Type B pancreatic cell (in vitro differentiated cells): ENCODE data around the gene KCNN3. TPM values are rescaled to one million over a fixed set of nuclear protein-coding genes. Genes with fewer than 3 reads are reported as not detected.

Experiments used
- DNase-seq: peaks from one replicate; pipeline ENCODE4 v3.0.0; 2021; ENCODE audit warnings: mixed read lengths; ENCODE audit not compliant: unreplicated experiment; ENCODE audit errors: extremely low spot score
- H3K27ac Mint-ChIP-seq: 2 replicates; pipeline ENCODE4 v1.8.0; 2021; ENCODE audit warnings: mild to moderate bottlenecking, mixed read lengths
- H3K27me3 Mint-ChIP-seq: 2 replicates; pipeline ENCODE4 v1.8.0; 2021; ENCODE audit warnings: mixed read lengths
- H3K36me3 Mint-ChIP-seq: 2 replicates; pipeline ENCODE4 v1.8.0; 2021; ENCODE audit warnings: mixed read lengths
- H3K4me1 Mint-ChIP-seq: one replicate; pipeline ENCODE4 v1.8.0; 2021; ENCODE audit warnings: mixed read lengths; ENCODE audit not compliant: unreplicated experiment
- H3K4me3 Mint-ChIP-seq: 2 replicates; pipeline ENCODE4 v1.8.0; 2021; ENCODE audit warnings: mild to moderate bottlenecking, mixed read lengths
- H3K9me3 Mint-ChIP-seq: 2 replicates; pipeline ENCODE4 v1.8.0; 2021; ENCODE audit warnings: mixed read lengths
- total RNA-seq: library from RNA; stranded (reverse); gene quantifications from 2 replicates; pipeline ENCODE4 v1.2.1, GENCODE V29; 2021; ENCODE audit warnings: low replicate concordance
- TF ChIP-seq, protein P1 (sequence below): fragments of 200-600 bp; sonication (generic); conservative IDR thresholded peaks from 2 replicates; pipeline ENCODE4 v1.5.0; 2021; ENCODE audit warnings: antibody characterized with exemption, mild to moderate bottlenecking

The KCNN3 gene
- total RNA-seq, 1 donor from 2014 or later, result 3.8 TPM

GRCh38 chr1:154669464-154670282, 200.4 kb downstream of the KCNN3 start:
- Mint-ChIP-seq H3K36me3 (no peaks in the 10 kb centered on the region), H3K4me3 (no peak overlapping the region), H3K4me1 (peaks cover 3% of the 10 kb centered on the region), H3K27me3 (peaks cover 6% of the 10 kb centered on the region), H3K9me3 (no peaks in the 10 kb centered on the region), H3K27ac (no peak overlapping the region)
- TF ChIP-seq, protein P1, sequence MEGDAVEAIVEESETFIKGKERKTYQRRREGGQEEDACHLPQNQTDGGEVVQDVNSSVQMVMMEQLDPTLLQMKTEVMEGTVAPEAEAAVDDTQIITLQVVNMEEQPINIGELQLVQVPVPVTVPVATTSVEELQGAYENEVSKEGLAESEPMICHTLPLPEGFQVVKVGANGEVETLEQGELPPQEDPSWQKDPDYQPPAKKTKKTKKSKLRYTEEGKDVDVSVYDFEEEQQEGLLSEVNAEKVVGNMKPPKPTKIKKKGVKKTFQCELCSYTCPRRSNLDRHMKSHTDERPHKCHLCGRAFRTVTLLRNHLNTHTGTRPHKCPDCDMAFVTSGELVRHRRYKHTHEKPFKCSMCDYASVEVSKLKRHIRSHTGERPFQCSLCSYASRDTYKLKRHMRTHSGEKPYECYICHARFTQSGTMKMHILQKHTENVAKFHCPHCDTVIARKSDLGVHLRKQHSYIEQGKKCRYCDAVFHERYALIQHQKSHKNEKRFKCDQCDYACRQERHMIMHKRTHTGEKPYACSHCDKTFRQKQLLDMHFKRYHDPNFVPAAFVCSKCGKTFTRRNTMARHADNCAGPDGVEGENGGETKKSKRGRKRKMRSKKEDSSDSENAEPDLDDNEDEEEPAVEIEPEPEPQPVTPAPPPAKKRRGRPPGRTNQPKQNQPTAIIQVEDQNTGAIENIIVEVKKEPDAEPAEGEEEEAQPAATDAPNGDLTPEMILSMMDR, result peak; percentile 88
- no peak for DNase-seq

- no peak overlapping the region for H3K4me3 Mint-ChIP-seq
- no peaks in the 10 kb centered on the region for H3K36me3 Mint-ChIP-seq
- no peak overlapping the region for H3K27ac Mint-ChIP-seq
- H3K27me3 Mint-ChIP-seq, result peaks cover 14% of the 10 kb centered on the region
- no peaks in the 10 kb centered on the region for H3K9me3 Mint-ChIP-seq
- H3K4me1 Mint-ChIP-seq, result no peaks in the 10 kb centered on the region
- TF ChIP-seq, protein P1, result no peak
- no peak for DNase-seq
Observed at GRCh38 chr1:154666051-154666790, 203.9 kb downstream of the KCNN3 start.

DNA sequence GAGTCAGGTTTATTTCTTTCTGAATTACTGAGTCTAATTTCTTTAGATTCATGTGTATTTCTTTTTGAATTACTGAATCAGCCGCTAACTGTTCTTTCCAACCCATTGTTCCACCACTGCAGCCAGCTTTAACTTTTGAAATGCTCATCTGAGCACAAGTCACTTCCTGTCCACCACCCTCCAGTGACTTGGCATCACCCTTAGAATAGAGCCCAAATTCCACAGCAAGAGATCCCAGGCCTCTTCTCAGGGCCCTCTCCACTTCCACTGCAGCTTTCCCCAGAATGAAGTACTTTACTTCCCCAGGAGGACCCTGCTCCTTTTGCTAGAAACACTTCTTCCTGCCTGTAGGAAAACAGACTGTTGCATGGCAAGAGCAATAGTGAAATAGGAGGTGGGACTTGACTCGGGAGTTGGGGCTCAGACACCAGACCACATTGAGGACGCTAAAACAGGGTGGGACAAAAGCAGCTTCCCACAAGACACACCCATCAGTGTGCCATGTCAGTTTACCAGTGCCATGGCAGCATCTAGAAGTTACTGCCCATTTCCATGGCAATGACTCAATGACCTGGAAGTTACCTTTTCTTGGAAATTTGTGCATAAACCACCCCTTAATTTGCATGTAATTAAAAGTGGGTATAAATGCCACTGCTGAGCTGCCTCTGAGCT, 205.6 kb downstream of the KCNN3 start:
- no peaks in the 10 kb centered on the region for H3K9me3 Mint-ChIP-seq
- TF ChIP-seq, protein P1, result no peak
- no peaks in the 10 kb centered on the region for H3K36me3 Mint-ChIP-seq
- H3K4me1 Mint-ChIP-seq, result no peaks in the 10 kb centered on the region
- H3K27ac Mint-ChIP-seq, result no peak overlapping the region
- peaks cover 23% of the 10 kb centered on the region for H3K27me3 Mint-ChIP-seq
- no peak for DNase-seq
- H3K4me3 Mint-ChIP-seq, result no peak overlapping the region

DNA sequence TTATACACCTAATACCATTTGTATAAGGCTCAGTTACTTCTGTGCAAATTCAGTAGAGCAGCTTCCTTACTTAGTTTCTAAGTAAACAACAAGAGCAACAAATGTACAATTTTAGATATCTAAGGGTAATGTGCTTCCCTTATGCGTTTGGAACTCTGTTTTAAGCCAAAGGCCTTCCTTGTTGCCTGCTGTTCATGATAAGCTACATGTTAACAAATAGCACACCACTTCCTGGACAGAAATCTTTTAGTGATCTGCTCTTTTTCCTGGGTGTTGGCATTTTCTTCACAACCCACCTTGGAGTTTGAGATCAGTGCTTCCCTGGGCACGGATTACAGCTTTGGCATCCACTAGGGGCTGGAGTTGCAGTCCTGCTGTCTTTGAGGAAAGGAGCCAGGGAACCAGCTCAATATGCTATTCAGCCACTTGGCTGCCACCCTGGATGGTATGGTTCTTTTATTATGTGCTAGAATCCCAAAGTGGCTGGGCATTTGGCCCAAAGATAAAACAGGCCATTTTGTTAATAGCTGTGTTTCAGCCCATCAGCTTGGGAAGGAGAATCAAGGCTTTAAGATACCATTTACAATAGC, 206.5 kb downstream of the KCNN3 start:
- DNase-seq, result no peak
- Mint-ChIP-seq H3K27ac (no peak overlapping the region), H3K9me3 (no peaks in the 10 kb centered on the region), H3K4me1 (no peaks in the 10 kb centered on the region), H3K36me3 (no peaks in the 10 kb centered on the region), H3K27me3 (peaks cover 23% of the 10 kb centered on the region), H3K4me3 (no peak overlapping the region)
- TF ChIP-seq, protein P1, result no peak

DNA sequence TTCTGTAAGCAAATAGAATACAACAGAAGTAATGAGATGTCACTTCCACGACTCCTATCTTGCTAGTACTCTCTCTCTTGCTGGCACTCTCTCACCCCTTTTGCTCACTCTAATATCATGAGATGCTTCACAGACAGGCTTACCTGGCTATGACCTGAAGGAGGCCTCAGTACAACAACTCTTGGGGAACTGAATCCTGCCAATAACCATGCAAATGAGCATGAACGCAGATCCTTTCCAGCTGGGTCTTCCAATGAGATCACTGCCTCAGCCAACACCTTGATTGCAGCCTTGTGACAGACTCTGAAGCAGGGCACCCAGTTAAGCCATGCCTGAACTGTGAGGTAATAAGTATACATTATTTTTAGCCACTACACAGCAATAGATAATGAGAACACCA, 209.0 kb downstream of the KCNN3 start:
- Mint-ChIP-seq H3K4me1 (no peaks in the 10 kb centered on the region), H3K36me3 (no peaks in the 10 kb centered on the region), H3K27ac (no peak overlapping the region), H3K9me3 (no peaks in the 10 kb centered on the region), H3K4me3 (no peak overlapping the region), H3K27me3 (peaks cover 37% of the 10 kb centered on the region)
- no peak for DNase-seq
- TF ChIP-seq, protein P1, result no peak
